ENCODE data around the gene SNX8. TPM values are rescaled to one million over a fixed set of nuclear protein-coding genes. Genes with fewer than 3 reads are reported as not detected.

SNX8 gene
- total RNA-seq, 1 experiment from 2014 or later, result 86.6 TPM

GRCh38 chr7:2214636-2215035 lies 99.6 kb downstream of the SNX8 start:
- Histone ChIP-seq H3K4me1 (no peaks in the 10 kb centered on the region), H3K9me3 (no peaks in the 10 kb centered on the region), H3K36me3 (ENCODE audit: control insufficient read depth, insufficient read depth, low read length) (peaks cover 6% of the 10 kb centered on the region), H3K4me3 (ENCODE audit: low read depth, low read length) (no peak overlapping the region), H3K27me3 (replicated peaks; ENCODE audit: control insufficient read depth, insufficient read depth, low read length) (no peaks in the 10 kb centered on the region)
- Mint-ChIP-seq H3K27me3 (ENCODE audit: insufficient read depth, unreplicated experiment) (no peaks in the 10 kb centered on the region), H3K9me3 (ENCODE audit: unreplicated experiment) (no peaks in the 10 kb centered on the region), H3K4me3 (ENCODE audit: unreplicated experiment) (no peak overlapping the region), H3K27ac (ENCODE audit: unreplicated experiment) (no peak overlapping the region), H3K36me3 (ENCODE audit: insufficient read depth, unreplicated experiment) (peaks cover 71% of the 10 kb centered on the region), H3K4me1 (ENCODE audit: low read depth, unreplicated experiment) (no peaks in the 10 kb centered on the region)
- intact Hi-C loops (cut with micrococcal nuclease; ENCODE audit: unreplicated experiment), result no loop called here
- DNase-seq, result no peak
- ChIA-PET POLR2A (no interaction called here), CTCF (no interaction called here)
- BruUV-seq (replicated peaks), result no TSS peak
- no peak for TF ChIP-seq CTCF (IDR thresholded peaks at IDR 0.05; ENCODE audit: insufficient read depth in 1 of 2, low read depth in 1 of 2, low read length in 1 of 2, severe bottlenecking in 1 of 2, unreplicated experiment in 1 of 2)

- Mint-ChIP-seq H3K27me3 (ENCODE audit: insufficient read depth, unreplicated experiment) (no peaks in the 10 kb centered on the region), H3K27ac (ENCODE audit: unreplicated experiment) (no peak overlapping the region), H3K36me3 (ENCODE audit: insufficient read depth, unreplicated experiment) (peaks cover 73% of the 10 kb centered on the region), H3K4me3 (ENCODE audit: unreplicated experiment) (no peak overlapping the region), H3K9me3 (ENCODE audit: unreplicated experiment) (no peaks in the 10 kb centered on the region), H3K4me1 (ENCODE audit: low read depth, unreplicated experiment) (no peaks in the 10 kb centered on the region)
- CTCF ChIA-PET, result interaction anchor here (0.7 kb wide), 1 partner anchor 135 kb away, joined by 3 read pairs; no protein-coding TSS in a partner anchor
- Histone ChIP-seq H3K4me1 (no peaks in the 10 kb centered on the region), H3K27me3 (replicated peaks; ENCODE audit: control insufficient read depth, insufficient read depth, low read length) (no peaks in the 10 kb centered on the region), H3K4me3 (ENCODE audit: low read depth, low read length) (no peak overlapping the region), H3K36me3 (ENCODE audit: control insufficient read depth, insufficient read depth, low read length) (peaks cover 10% of the 10 kb centered on the region), H3K9me3 (no peaks in the 10 kb centered on the region)
- POLR2A ChIA-PET, result interaction anchor here (0.6 kb wide), 1 partner anchor 35 kb away, joined by 4 read pairs; no protein-coding TSS in a partner anchor
- DNase-seq, result no peak
- no TSS peak for BruUV-seq (replicated peaks)
- TF ChIP-seq CTCF (IDR thresholded peaks at IDR 0.05; ENCODE audit: insufficient read depth in 1 of 2, low read depth in 1 of 2, low read length in 1 of 2, severe bottlenecking in 1 of 2, unreplicated experiment in 1 of 2), result no peak
- intact Hi-C loops (cut with micrococcal nuclease; ENCODE audit: unreplicated experiment), result no loop called here
Measured at GRCh38 chr7:2213551-2214215, 100.6 kb downstream of the SNX8 start.

- Histone ChIP-seq H3K36me3 (ENCODE audit: control insufficient read depth, insufficient read depth, low read length) (peaks cover 13% of the 10 kb centered on the region), H3K9me3 (no peaks in the 10 kb centered on the region), H3K4me1 (no peaks in the 10 kb centered on the region), H3K27me3 (replicated peaks; ENCODE audit: control insufficient read depth, insufficient read depth, low read length) (no peaks in the 10 kb centered on the region), H3K4me3 (ENCODE audit: low read depth, low read length) (no peak overlapping the region)
- H3K36me3 Mint-ChIP-seq (ENCODE audit: insufficient read depth, unreplicated experiment), result peaks cover 68% of the 10 kb centered on the region
- H3K9me3 Mint-ChIP-seq (ENCODE audit: unreplicated experiment), result no peaks in the 10 kb centered on the region
- H3K27ac Mint-ChIP-seq (ENCODE audit: unreplicated experiment), result no peak overlapping the region
- POLR2A ChIA-PET, result interaction anchor here (0.6 kb wide), 1 partner anchor 36 kb away, joined by 4 read pairs; no protein-coding TSS in a partner anchor
- H3K4me3 Mint-ChIP-seq (ENCODE audit: unreplicated experiment), result no peak overlapping the region
- H3K4me1 Mint-ChIP-seq (ENCODE audit: low read depth, unreplicated experiment), result no peaks in the 10 kb centered on the region
- DNase-seq, result no peak
- no TSS peak for BruUV-seq (replicated peaks)
- CTCF ChIA-PET, result interaction anchor here (0.7 kb wide), 1 partner anchor 136 kb away, joined by 3 read pairs; no protein-coding TSS in a partner anchor
- H3K27me3 Mint-ChIP-seq (ENCODE audit: insufficient read depth, unreplicated experiment), result no peaks in the 10 kb centered on the region
- no peak for TF ChIP-seq CTCF (IDR thresholded peaks at IDR 0.05; ENCODE audit: insufficient read depth in 1 of 2, low read depth in 1 of 2, low read length in 1 of 2, severe bottlenecking in 1 of 2, unreplicated experiment in 1 of 2)
- intact Hi-C loops (cut with micrococcal nuclease; ENCODE audit: unreplicated experiment), result no loop called here
Measured at GRCh38 chr7:2212906-2213305, 101.3 kb downstream of the SNX8 start.
